Cerebellar cortex (tissue), 1 donor: ENCODE data around the gene AKAP13.
"Not testable (repeated sequence)": the region's sequence is repeated elsewhere in the genome, so short reads cannot be mapped to it uniquely, and the experiment has no call there.

Source experiments
- DNase-seq: peaks from one replicate; pipeline ENCODE4 v3.0.0-alpha.2; 2015; ENCODE audit warnings: low spot score

The AKAP13 gene

GRCh38 chr15:85350395-85350794, 30.0 kb upstream of the AKAP13 start:
- DNase-seq = no peak

- not testable (repeated sequence) for DNase-seq
These were observed 28.9 kb upstream of the AKAP13 start for GRCh38 chr15:85351501-85351900.

GRCh38 chr15:85351965-85352364, 28.4 kb upstream of the AKAP13 start:
- DNase-seq = no peak

- no peak for DNase-seq
These were observed 26.9 kb upstream of the AKAP13 start for GRCh38 chr15:85353516-85353915.

- DNase-seq = peak; percentile 8
These were observed 25.9 kb upstream of the AKAP13 start for GRCh38 chr15:85354461-85354860.

GRCh38 chr15:85354948-85355347, 25.5 kb upstream of the AKAP13 start:
- DNase-seq = no peak

GRCh38 chr15:85356276-85356675, 24.1 kb upstream of the AKAP13 start:
- DNase-seq = no peak

GRCh38 chr15:85361323-85361722, 19.1 kb upstream of the AKAP13 start:
- no peak for DNase-seq

GRCh38 chr15:85362436-85363081, 17.8 kb upstream of the AKAP13 start:
- no peak for DNase-seq

- DNase-seq = no peak
These were observed 14.4 kb upstream of the AKAP13 start for GRCh38 chr15:85365980-85366379.

- DNase-seq = no peak
These were observed 12.7 kb upstream of the AKAP13 start for GRCh38 chr15:85367741-85368140.

GRCh38 chr15:85374831-85375230, 5.6 kb upstream of the AKAP13 start:
- DNase-seq = no peak

- DNase-seq = no peak
These were observed 3.1 kb upstream of the AKAP13 start for GRCh38 chr15:85377269-85377668.

GRCh38 chr15:85377986-85378385, 2.4 kb upstream of the AKAP13 start:
- DNase-seq = no peak

GRCh38 chr15:85379403-85380131, 836 bp upstream of the AKAP13 start:
- DNase-seq = no peak

GRCh38 chr15:85380812-85381642, 624 bp downstream of the AKAP13 start:
- no peak for DNase-seq

GRCh38 chr15:85381850-85382751, 1.7 kb downstream of the AKAP13 start:
- DNase-seq = no peak

- DNase-seq = no peak
These were observed 2.5 kb downstream of the AKAP13 start for GRCh38 chr15:85382942-85383341.

GRCh38 chr15:85383470-85384148, 3.2 kb downstream of the AKAP13 start:
- DNase-seq = no peak

- DNase-seq = no peak
These were observed 5.9 kb downstream of the AKAP13 start for GRCh38 chr15:85386261-85386660.
